Brain microvascular endothelial cell (primary cell): Measurements from ENCODE around the gene LRRC1.
A peak's percentile ranks its signal among the peaks of the same experiment; 100 is the strongest.

Experiments
- DNase-seq: peaks from one replicate; pipeline ENCODE4 v3.0.0-alpha.2; 2020
- H3K27ac ChIP-seq: fragments of 250-450 bp; sonication (Bioruptor Pico); 2 replicates; pipeline ENCODE4 v1.5.1; 2020; ENCODE audit warnings: mild to moderate bottlenecking, moderate library complexity
- H3K27me3 ChIP-seq: fragments of 250-450 bp; sonication (Bioruptor Pico); replicated peaks from 2 replicates; pipeline ENCODE4 v1.5.1; 2020; ENCODE audit warnings: mild to moderate bottlenecking
- H3K36me3 ChIP-seq: fragments of 250-450 bp; sonication (Bioruptor Pico); replicated peaks from 2 replicates; pipeline ENCODE4 v1.5.1; 2020; ENCODE audit warnings: mild to moderate bottlenecking
- H3K4me3 ChIP-seq: 2 replicates; pipeline ENCODE4 v1.5.1; 2011; ENCODE audit warnings: low read depth, mild to moderate bottlenecking, control low read depth, low read length, moderate library complexity
- CTCF ChIP-seq: IDR thresholded peaks from 2 replicates; pipeline ENCODE4 v1.5.1; 2011; ENCODE audit warnings: low read depth, mild to moderate bottlenecking, moderate library complexity, low read length, control low read depth, inconsistent platforms; ENCODE audit errors: missing control alignments
- in situ Hi-C: cut with HindIII; loops from 2 replicates; pipeline ENCODE4 v1.10.0; 2017; ENCODE audit warnings: low sequenced_read_pairs, low pct_ligation_motif_present

The LRRC1 gene

DNA sequence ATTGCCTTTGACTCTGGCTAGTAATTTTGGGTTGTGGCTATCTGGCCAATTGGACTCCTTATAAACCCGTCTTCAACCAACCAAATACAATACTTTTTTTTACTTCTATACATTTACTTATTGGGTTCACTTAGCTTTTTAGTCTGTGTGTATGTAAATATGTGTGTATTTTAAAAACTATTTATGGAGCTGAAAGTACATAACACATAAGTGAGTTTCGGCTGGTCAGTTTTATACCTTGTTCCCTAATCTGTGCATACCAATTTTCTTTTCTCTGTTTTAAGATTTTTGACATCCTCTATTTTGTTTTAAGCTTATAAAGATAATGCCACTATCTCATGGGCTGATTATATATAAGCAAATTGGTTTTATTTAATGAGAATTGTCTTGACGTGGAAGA lies 129.5 kb downstream of the LRRC1 start:
- no peaks in the 10 kb centered on the region for H3K36me3 ChIP-seq
- H3K27me3 ChIP-seq = no peaks in the 10 kb centered on the region
- H3K4me3 ChIP-seq = no peak overlapping the region
- in situ Hi-C loops = no loop called here
- DNase-seq = no peak
- H3K27ac ChIP-seq = no peak overlapping the region
- TF ChIP-seq CTCF = no peak

- Histone ChIP-seq H3K27ac (no peak overlapping the region), H3K4me3 (no peak overlapping the region), H3K27me3 (no peaks in the 10 kb centered on the region), H3K36me3 (no peaks in the 10 kb centered on the region)
- in situ Hi-C loops = no loop called here
- DNase-seq = no peak
- no peak for TF ChIP-seq CTCF
Measured at GRCh38 chr6:53924821-53925422, 130.1 kb downstream of the LRRC1 start.

DNA sequence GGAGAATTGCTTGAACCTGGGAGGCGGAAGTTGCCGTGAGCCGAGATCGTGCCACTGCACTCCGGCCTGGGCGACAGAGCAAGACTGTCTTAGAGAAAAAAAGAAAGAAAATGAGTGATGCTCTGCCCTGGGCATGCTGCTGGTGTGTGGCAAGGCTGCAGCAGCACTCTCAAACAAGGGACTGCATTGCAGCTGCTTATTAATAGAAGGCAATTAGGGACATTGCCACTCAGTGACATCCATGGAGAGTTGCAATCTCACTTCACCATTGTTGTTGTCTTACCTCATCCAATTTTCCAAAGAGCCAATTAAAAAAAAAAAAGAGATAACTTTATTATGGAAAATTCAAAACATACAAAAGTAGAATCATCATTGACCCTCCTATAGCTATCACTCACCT lies 131.1 kb downstream of the LRRC1 start:
- H3K27ac ChIP-seq = no peak overlapping the region
- no peak overlapping the region for H3K4me3 ChIP-seq
- TF ChIP-seq CTCF = no peak
- DNase-seq = no peak
- no peaks in the 10 kb centered on the region for H3K36me3 ChIP-seq
- in situ Hi-C loops = no loop called here
- H3K27me3 ChIP-seq = no peaks in the 10 kb centered on the region

DNA sequence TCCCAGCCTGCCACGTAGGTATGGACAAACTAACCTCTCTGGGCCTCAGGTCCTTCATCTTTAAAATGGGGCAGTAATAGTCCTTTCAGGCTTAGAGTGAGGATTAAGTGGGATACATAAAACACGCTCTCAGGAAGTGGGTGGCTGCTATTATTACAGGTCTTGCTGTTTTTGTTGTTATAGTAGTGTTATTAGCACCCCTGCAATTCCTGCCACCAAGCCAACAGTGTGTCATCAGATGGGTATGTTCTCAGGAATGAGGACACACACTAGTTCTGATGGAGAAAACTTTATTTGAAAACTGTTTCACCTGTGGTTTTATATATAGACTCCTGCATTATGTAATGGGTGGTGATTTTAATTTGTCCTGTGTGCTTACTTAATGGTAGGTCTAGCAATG lies 131.7 kb downstream of the LRRC1 start:
- DNase-seq = peak; percentile 53
- in situ Hi-C loops = no loop called here
- H3K27ac ChIP-seq = no peak overlapping the region
- H3K36me3 ChIP-seq = no peaks in the 10 kb centered on the region
- no peak overlapping the region for H3K4me3 ChIP-seq
- TF ChIP-seq CTCF = no peak
- H3K27me3 ChIP-seq = no peaks in the 10 kb centered on the region

DNA sequence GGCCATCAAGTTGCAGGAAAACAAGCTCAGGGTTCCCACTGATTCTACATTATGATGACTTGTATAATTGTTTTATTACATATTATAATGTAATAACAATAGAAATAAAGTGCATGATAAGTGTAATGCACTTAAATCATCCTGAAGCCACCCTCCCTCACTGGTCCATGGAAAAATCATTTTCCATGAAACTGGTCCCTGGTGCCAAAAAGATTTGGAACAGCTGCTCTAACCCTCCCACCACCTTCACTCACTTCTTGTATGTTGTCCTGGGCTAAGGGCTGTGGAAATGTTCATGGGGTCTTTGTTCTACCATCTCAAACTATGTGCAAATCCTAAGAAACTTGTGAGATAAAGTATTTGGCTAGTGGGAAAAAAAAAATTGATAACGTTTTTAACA lies 133.8 kb downstream of the LRRC1 start:
- TF ChIP-seq CTCF = no peak
- Histone ChIP-seq H3K27ac (no peak overlapping the region), H3K4me3 (no peak overlapping the region), H3K36me3 (no peaks in the 10 kb centered on the region), H3K27me3 (no peaks in the 10 kb centered on the region)
- DNase-seq = no peak
- in situ Hi-C loops = no loop called here
